Omental fat pad (tissue), 4 donors: ENCODE results near the gene SNX25. TPM values are rescaled to one million over a fixed set of nuclear protein-coding genes. Genes with fewer than 3 reads are reported as not detected.
"Not testable (repeated sequence)": the region's sequence is repeated elsewhere in the genome, so short reads cannot be mapped to it uniquely, and the experiment has no call there.

Source experiments
- ATAC-seq: fragments of 150-250 bp; one replicate; pipeline ENCODE4 v1.9.1; 2016; ENCODE audit warnings: mild to moderate bottlenecking, moderate library complexity; ENCODE audit not compliant: low FRiP score
- DNase-seq: peaks from one replicate; pipeline ENCODE4 v3.0.0-alpha.2; 2019; ENCODE audit warnings: low spot score
- total RNA-seq, 4 donors: library from RNA; depleted of rRNA; stranded (reverse); fragments of >200 nt; gene quantifications; one replicate each; pipeline ENCODE4 v1.1.0, GENCODE V29; 2016
- TF ChIP-seq, protein P1 (sequence below), 3 donors: fragments of 450-650 bp; IDR thresholded peaks; one replicate each; pipeline ENCODE4 v1.5.1; 2016 to 2017; ENCODE audit warnings: antibody characterized with exemption in 3 of 3, mild to moderate bottlenecking in 3 of 3, moderate library complexity in 2 of 3

The SNX25 gene
- total RNA-seq, 4 donors from 2014 or later, result 16.0 to 22.5 (median 21.9) TPM

DNA sequence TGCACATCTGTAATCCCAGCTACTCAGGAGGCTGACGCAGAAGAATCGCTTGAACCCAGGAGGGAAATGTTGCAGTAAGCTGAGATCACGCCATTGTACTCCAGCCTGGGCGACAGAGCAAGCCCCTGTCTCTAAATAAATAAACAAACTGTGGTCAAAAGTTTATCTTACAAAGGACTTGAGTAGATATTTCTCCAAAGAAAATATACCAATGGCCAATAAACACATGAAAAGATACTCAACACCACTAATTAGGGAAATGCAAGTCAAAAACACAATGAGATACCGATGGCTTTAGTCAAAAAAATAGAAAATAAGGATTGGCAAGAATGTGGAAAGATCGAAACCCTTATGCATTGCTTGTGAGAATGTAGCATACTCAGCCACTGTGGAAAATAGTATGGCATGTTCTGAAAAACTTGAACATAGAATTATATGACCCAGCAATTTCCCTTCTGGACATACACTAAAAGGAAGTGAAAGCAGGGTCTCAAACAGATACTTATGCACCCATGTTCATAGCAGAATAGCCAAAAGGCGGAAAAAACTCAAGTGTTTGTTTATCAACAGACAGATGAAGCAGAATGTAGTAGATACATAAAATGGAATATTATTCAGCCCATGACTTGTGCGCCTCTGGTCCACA, 3.6 kb upstream of the SNX25 start:
- no peak for ATAC-seq
- TF ChIP-seq, protein P1, sequence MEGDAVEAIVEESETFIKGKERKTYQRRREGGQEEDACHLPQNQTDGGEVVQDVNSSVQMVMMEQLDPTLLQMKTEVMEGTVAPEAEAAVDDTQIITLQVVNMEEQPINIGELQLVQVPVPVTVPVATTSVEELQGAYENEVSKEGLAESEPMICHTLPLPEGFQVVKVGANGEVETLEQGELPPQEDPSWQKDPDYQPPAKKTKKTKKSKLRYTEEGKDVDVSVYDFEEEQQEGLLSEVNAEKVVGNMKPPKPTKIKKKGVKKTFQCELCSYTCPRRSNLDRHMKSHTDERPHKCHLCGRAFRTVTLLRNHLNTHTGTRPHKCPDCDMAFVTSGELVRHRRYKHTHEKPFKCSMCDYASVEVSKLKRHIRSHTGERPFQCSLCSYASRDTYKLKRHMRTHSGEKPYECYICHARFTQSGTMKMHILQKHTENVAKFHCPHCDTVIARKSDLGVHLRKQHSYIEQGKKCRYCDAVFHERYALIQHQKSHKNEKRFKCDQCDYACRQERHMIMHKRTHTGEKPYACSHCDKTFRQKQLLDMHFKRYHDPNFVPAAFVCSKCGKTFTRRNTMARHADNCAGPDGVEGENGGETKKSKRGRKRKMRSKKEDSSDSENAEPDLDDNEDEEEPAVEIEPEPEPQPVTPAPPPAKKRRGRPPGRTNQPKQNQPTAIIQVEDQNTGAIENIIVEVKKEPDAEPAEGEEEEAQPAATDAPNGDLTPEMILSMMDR (IDR thresholded peaks at IDR 0.05), result no peak

DNA sequence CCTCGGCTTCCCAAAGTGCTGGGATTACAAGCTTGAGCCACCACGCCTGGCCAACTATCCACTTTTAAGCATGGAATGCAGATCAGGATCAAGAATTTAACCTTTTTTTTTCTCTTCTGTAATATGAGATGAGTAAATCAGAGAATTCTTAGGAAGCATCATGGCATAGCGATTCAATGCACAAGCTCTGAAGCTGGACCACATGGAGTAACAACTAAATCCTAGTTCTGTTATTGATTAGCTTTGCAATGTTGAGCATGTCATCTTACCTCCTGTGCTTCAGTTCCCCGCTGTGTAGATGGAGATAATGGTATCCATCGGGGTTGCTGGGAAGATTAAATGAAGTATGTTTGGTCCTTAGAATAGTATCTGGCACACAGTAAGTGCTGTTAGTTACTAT, 1.9 kb upstream of the SNX25 start:
- ATAC-seq (no peak), DNase-seq (no peak)
- TF ChIP-seq, protein P1 (IDR thresholded peaks at IDR 0.05), result no peak

More for the DNA sequence above, 3.6 kb upstream of the SNX25 start:
- DNase-seq, result no peak

DNA sequence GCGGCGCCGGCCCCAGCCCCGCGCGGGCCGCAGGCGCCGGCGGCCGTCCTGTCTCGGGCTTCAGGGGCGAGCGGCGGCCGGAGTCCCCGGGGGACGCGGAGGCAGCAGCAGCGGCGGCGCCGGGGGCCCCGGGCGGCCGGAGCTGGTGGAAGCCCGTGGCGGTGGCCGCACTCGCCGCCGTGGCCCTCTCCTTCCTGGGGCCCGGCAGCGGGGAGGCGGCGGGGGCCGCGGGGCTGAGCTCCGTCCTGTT, 379 bp downstream of the SNX25 start:
- peak; percentile 29 for ATAC-seq
- not testable (repeated sequence) for DNase-seq

DNA sequence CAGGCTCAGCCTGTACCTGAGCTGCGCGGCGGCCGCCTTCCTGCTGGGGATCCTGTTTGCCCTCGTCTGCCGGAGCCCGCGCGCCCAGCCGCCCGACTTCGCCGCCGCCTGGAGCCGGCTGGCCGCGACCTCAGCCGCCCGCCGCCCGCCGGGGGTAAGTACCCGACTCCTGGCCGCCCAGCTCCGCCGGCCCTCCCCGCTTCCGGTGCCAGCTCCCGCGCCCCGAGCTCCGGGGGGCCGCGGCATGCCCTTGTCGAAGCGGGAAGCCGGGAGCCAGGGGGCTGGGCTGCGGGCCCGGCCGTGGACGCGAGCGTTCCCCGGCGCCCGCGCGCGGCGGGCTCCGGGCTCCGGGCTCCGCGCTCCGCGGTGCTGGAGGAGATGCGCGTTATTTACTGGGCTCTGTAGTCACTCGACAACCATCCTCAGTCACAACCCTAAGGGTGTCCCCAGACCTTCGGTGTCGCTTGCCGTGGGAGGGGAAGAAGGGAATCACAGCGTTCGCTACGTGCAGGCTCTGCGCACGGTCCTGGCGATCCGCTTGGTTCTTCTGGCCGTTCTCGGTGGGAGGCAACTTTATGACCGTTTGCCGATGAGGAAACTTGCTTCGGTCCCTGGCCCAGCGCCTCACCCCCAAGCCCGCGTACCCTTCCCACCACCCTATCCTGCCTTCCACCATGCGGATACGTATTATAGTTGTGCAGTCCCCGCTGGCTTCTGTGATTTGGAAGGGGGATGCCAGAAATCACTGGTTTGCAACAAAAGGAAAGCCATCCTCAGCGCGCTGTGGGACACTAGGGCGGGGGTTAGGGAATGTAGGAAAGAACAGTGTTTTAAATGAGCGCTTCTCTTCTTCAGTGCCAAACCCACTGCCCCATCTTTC, 944 bp downstream of the SNX25 start:
- DNase-seq, result no peak
- peak; percentile 37 for ATAC-seq
- TF ChIP-seq, protein P1 (IDR thresholded peaks at IDR 0.05), result no peak

DNA sequence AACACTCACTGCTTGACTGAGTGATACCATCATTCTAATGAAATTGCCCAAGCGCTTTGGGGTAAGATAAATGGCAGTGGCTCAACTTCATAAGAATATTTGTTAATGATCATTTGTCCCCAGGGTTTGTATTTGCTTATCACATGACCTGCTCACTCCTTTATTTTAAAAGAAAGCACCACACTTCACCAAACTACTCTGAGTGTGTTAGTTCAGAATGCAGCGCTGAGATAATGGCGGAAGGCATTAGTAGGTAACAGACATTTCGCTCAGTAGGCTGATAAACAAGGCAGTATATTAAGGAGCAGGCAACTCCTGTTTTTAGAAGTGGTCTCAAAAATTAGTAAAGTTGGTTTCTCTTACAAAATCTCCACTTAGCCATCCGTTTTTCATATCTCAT, 1.6 kb downstream of the SNX25 start:
- ATAC-seq, result no peak
- DNase-seq, result no peak
- TF ChIP-seq, protein P1 (IDR thresholded peaks at IDR 0.05), result no peak

DNA sequence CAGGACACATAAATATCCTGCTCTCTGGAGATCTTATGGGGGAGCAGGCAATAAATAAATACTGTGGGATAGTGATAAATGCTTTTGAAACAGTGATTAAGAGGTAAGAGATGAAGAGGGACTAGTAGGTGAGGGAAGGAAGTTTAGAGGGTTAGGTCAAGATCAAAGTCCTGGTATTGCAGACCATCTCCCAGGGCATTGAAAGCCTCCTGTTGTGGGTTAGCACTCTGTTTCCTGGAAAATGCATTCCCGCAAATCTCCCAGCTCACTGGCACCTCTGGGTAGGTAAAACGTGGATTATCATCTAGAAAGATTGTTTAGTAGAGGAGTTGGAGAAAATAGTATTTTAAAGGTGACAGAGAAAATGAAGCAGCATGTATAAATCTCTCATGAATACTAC, 2.2 kb downstream of the SNX25 start:
- no peak for ATAC-seq
- no peak for DNase-seq
- TF ChIP-seq, protein P1 (IDR thresholded peaks at IDR 0.05), result no peak

DNA sequence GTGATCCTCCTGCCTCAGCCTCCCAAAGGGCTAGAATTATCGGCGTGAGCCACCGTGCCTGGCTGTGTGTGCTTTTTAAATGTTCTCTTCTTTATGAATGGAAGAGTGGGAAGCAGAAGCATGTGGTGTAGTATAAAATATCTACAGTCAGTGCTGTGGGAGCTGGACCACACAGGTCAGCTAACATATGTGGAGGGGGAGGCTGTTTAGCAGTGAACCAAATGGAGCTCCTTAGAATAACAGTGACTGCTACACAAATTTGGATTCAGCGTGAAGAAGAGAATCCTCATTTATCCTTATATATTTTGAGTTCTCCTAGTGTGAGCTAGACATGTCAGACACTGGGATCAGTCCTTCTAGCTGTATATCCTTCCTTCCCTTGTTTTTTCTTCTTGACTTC, 3.2 kb downstream of the SNX25 start:
- TF ChIP-seq, protein P1 (IDR thresholded peaks at IDR 0.05), result no peak
- ATAC-seq (no peak), DNase-seq (no peak)
